HepG2 (cell line): ENCODE measurements around the gene GPER1. TPM values are rescaled to one million over a fixed set of nuclear protein-coding genes. Genes with fewer than 3 reads are reported as not detected.

Experiments used
- ATAC-seq: fragments of 200-7000 bp; cut with Tn5 transposase; 3 replicates; pipeline ENCODE4 v1.9.1; 2020; ENCODE audit warnings: mild to moderate bottlenecking, moderate library complexity
- BruUV-seq: library from RNA; stranded (reverse); fragments of 400-500 nt; replicated peaks from 2 replicates; lab custom pipeline; 2021; lab: Mats Ljungman, UMichigan
- CTCF ChIA-PET: fragments of 300-600 bp; formaldehyde crosslinking; extraction: SDS; loops from one replicate; lab custom pipeline; 2021; ENCODE audit warnings: low total read pairs, inconsistent platforms, low intra/inter-chr PET ratio; lab: Yijun Ruan, JAX
- POLR2A ChIA-PET: fragments of 350-600 bp; sonication (Branson Sonifier 250); formaldehyde crosslinking; loops from one replicate; lab custom pipeline; 2020; ENCODE audit warnings: antibody characterized with exemption, inconsistent platforms; lab: Yijun Ruan, JAX
- DNase-seq: peaks from one replicate; pipeline ENCODE4 v3.0.0-alpha.2; 2015; ENCODE audit warnings: low spot score
- FAIRE-seq: peaks from 3 replicates; lab custom pipeline; 2011; peaks lifted over from hg19 to GRCh38; lab: Jason Lieb, UNC
- H2AFZ ChIP-seq: one replicate; pipeline ENCODE4 v1.6.1; 2011; ENCODE audit warnings: low read length, inconsistent platforms
- H3K27ac ChIP-seq: fragments of 300-600 bp; 3 replicates; pipeline ENCODE4 v1.8.0; 2011; ENCODE audit warnings: mixed run types, mild to moderate bottlenecking, mixed read lengths, low read length, inconsistent platforms; ENCODE audit not compliant: insufficient read depth; ENCODE audit errors: extremely low read length
- H3K27me3 ChIP-seq, 2 experiments: fragments of 200-600 bp in 1 of 2; 2 replicates in 1 of 2; 3 replicates in 1 of 2; pipeline versions ENCODE4 v1.6.0 to v1.8.0; 2011; ENCODE audit warnings: low read length in 2 of 2, mild to moderate bottlenecking in 2 of 2, moderate library complexity in 2 of 2, inconsistent platforms in 1 of 2; ENCODE audit not compliant: insufficient read depth in 2 of 2, control insufficient read depth in 1 of 2
- H3K36me3 ChIP-seq, 2 experiments: fragments of 200-600 bp in 1 of 2; replicated peaks in 1 of 2; 2 replicates in 1 of 2; 3 replicates in 1 of 2; pipeline versions ENCODE4 v1.5.1 to v1.8.0; 2011; ENCODE audit warnings: low read length in 2 of 2, inconsistent platforms in 1 of 2; ENCODE audit not compliant: insufficient read depth in 2 of 2, control insufficient read depth in 1 of 2
- H3K4me1 ChIP-seq: 2 replicates; pipeline ENCODE4 v1.5.1; 2012; ENCODE audit warnings: low read length, inconsistent platforms; ENCODE audit not compliant: insufficient read depth
- H3K4me2 ChIP-seq: 2 replicates; pipeline ENCODE4 v1.6.0; 2011; ENCODE audit warnings: low read depth, low read length, inconsistent platforms
- H3K4me3 ChIP-seq, 3 experiments: fragments of 200-600 bp in 1 of 3; sonication (generic), shearing (Covaris generic) in 1 of 3; replicated peaks in 1 of 3; 2 replicates each; pipeline ENCODE4 v1.5.1; 2011 to 2016; ENCODE audit warnings: low read length in 3 of 3, inconsistent platforms in 2 of 3, low read depth in 2 of 3, mild to moderate bottlenecking in 2 of 3, control low read depth in 1 of 3, mixed read lengths in 1 of 3; ENCODE audit not compliant: insufficient read depth in 1 of 3
- H3K79me2 ChIP-seq: one replicate; pipeline ENCODE4 v1.6.1; 2011; ENCODE audit warnings: low read length, inconsistent platforms; ENCODE audit not compliant: insufficient read depth
- H3K9ac ChIP-seq: 2 replicates; pipeline ENCODE4 v1.6.0; 2011; ENCODE audit warnings: mild to moderate bottlenecking, low read depth, low read length, inconsistent platforms; ENCODE audit not compliant: insufficient read depth
- H3K9me3 ChIP-seq: 2 replicates; pipeline ENCODE4 v1.5.1; 2012; ENCODE audit warnings: mild to moderate bottlenecking, low read length
- H4K20me1 ChIP-seq: 2 replicates; pipeline ENCODE4 v1.6.0; 2011; ENCODE audit warnings: inconsistent platforms, mild to moderate bottlenecking, low read length, moderate library complexity; ENCODE audit not compliant: insufficient read depth
- HNRNPLL ChIP-seq: fragments of 200-400 bp; formaldehyde crosslinking; IDR thresholded peaks from 2 replicates; pipeline ENCODE4 v1.6.1; 2017; ENCODE audit warnings: mild to moderate bottlenecking, low read depth, low read length; ENCODE audit not compliant: poor library complexity, severe bottlenecking
- NCOA5 ChIP-seq: sonication (generic); formaldehyde crosslinking; IDR thresholded peaks from 2 replicates; pipeline ENCODE4 v1.4.0; 2020; ENCODE audit warnings: missing genetic modification reagents
- SPEN ChIP-seq: sonication (generic); formaldehyde crosslinking; IDR thresholded peaks from 2 replicates; pipeline ENCODE4 v1.5.1; 2020; ENCODE audit warnings: low read depth, mild to moderate bottlenecking, missing genetic modification reagents
- WGBS: methylation state at CpG from one replicate; pipeline ENCODE4 v1.1.6; 2017; ENCODE audit warnings: low lambda C conversion rate; 5-methylcytosine and 5-hydroxymethylcytosine counted together
- in situ Hi-C: cut with HindIII; loops from 2 replicates; pipeline ENCODE4 v1.10.0; 2017; ENCODE audit warnings: low pct_unique_long_range_greater_than_20kb; ENCODE audit not compliant: extremely low pct_ligation_motif_present
- intact Hi-C: fragments of 100-400 bp; cut with micrococcal nuclease; formaldehyde crosslinking; loops from one replicate; pipeline ENCODE4 v1.10.0; 2022; ENCODE audit not compliant: unreplicated experiment
- polyA plus RNA-seq, 8 experiments: library from polyadenylated mRNA; depleted of rRNA in 3 of 8; stranded (reverse) in 7 of 8; unstranded in 1 of 8; fragments of >200 nt; fragmentation: Illumina TruSeq in 4 of 8; extraction: Trizol in 4 of 8; gene quantifications; 2 replicates each; pipeline versions ENCODE4 v1.2.1 to v1.2.3, GENCODE V29; 2011 to 2016; ENCODE audit warnings: low read depth in 4 of 8, missing spikeins in 1 of 8, mixed read lengths in 1 of 8; ENCODE audit not compliant: insufficient read depth in 1 of 8
- total RNA-seq, 5 experiments: library from RNA; depleted of rRNA; stranded (reverse); fragments of >200 nt; fragmentation: Illumina TruSeq; extraction: Trizol; gene quantifications; 2 replicates each; pipeline ENCODE4 v1.2.3, GENCODE V29; 2016; ENCODE audit warnings: low read depth in 1 of 5
- TF ChIP-seq, protein P1 (sequence below): sonication (generic); formaldehyde crosslinking; IDR thresholded peaks from 2 replicates; pipeline ENCODE4 v1.4.0; 2020; ENCODE audit warnings: missing genetic modification reagents

The GPER1 gene
- total and polyA plus RNA-seq, 2 of the 13 experiments (the other 11 are each of a cell fraction or from before 2014, with no cell fraction given): 12.7 to 19.7 TPM

DNA sequence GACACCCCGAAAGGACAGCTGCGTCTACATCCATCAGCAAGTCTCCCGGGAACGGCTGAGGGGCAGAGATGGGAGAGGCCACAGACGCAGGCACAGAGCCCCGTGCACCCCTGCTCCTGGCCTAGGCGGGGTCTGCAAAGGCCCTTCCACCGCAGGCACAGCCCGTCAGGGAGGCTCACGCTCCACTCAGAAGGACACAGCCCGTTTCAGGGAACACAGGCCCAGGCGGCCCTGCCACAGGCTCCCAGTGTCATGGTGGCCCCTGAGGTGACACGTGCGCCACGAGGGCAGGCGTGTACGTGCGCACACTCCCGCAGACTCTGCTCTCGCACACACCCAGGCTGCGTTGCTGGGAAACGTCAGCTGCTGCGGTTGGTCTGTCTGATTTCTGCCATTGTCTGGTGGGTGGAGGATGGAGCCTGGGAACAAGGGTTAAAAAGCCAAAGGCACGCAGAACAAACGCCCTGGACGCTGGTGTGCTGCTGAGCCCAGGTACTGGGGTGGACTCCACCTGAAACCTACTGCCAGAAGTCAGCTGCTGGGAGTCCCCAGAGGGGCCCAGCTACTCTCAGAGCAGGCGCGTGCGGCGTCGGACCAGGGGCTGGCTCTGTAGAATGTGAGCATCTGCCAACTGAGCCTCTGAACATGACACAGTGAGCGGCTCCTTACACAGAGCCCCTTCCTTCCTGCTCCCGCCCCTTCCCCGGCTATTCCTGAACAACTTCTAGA is 13.1 kb downstream of the GPER1 start:
- no peak overlapping the region for H2AFZ ChIP-seq
- in situ Hi-C loops (no loop called here), intact Hi-C loops (no loop called here)
- H3K36me3 ChIP-seq: peaks cover 10 to 23% of the 10 kb centered on the region in 2 experiments; a peak in 4 of 5 replicates
- H3K27me3 ChIP-seq: no peaks in the 10 kb centered on the region
- no peak overlapping the region for H3K4me3 ChIP-seq
- DNase-seq: no peak
- no peak for ATAC-seq
- WGBS: 96% methylated on average over 18 of the region's 34 CpGs
- peaks cover 46% of the 10 kb centered on the region for H3K4me1 ChIP-seq
- peak overlapping the region; percentile 35 for H3K27ac ChIP-seq
- H4K20me1 ChIP-seq: no peaks in the 10 kb centered on the region
- no peak overlapping the region for H3K4me2 ChIP-seq
- 0 out of 2 replicates have a peak overlapping the region, but pooled peaks have one; percentile 7 for H3K9ac ChIP-seq
- CTCF ChIA-PET: no interaction called here
- TF ChIP-seq NCOA5 (no peak), HNRNPLL (peak; percentile 7), SPEN (0 out of 2 replicates have a peak, but pooled peaks have one; percentile 4)
- TF ChIP-seq, protein P1, sequence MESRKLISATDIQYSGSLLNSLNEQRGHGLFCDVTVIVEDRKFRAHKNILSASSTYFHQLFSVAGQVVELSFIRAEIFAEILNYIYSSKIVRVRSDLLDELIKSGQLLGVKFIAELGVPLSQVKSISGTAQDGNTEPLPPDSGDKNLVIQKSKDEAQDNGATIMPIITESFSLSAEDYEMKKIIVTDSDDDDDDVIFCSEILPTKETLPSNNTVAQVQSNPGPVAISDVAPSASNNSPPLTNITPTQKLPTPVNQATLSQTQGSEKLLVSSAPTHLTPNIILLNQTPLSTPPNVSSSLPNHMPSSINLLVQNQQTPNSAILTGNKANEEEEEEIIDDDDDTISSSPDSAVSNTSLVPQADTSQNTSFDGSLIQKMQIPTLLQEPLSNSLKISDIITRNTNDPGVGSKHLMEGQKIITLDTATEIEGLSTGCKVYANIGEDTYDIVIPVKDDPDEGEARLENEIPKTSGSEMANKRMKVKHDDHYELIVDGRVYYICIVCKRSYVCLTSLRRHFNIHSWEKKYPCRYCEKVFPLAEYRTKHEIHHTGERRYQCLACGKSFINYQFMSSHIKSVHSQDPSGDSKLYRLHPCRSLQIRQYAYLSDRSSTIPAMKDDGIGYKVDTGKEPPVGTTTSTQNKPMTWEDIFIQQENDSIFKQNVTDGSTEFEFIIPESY (CRISPR knock-in tag): peak; percentile 74
- no TSS peak for BruUV-seq
- H3K9me3 ChIP-seq: no peaks in the 10 kb centered on the region
- no peak for FAIRE-seq
- H3K79me2 ChIP-seq: peaks cover 34% of the 10 kb centered on the region
- POLR2A ChIA-PET: interaction anchor here (1.2 to 5.1 kb wide), 7 partner anchors 9 to 123 kb away, joined by 3 to 59 read pairs (median 13); partner anchors contain the start of gene GPER1
